Activated naive CD4-positive, alpha-beta T cell treated with anti-CD3 and anti-CD28 coated beads for 36 hours (primary cell): Measurements from ENCODE around the gene PPP1R12A. TPM values are rescaled to one million over a fixed set of nuclear protein-coding genes. Genes with fewer than 3 reads are reported as not detected.

Experiments used
- CTCF ChIA-PET: fragments of 350-600 bp; sonication (Branson Sonifier 250); formaldehyde crosslinking; loops from one replicate; lab custom pipeline; 2021; ENCODE audit warnings: antibody characterized with exemption; lab: Charles Lee
- DNase-seq: peaks from one replicate; pipeline ENCODE4 v3.0.0-alpha.2; 2020
- H3K27ac Mint-ChIP-seq: one replicate; pipeline ENCODE4 v1.8.0; 2021; ENCODE audit warnings: mild to moderate bottlenecking, mixed read lengths
- H3K27me3 Mint-ChIP-seq: one replicate; pipeline ENCODE4 v1.8.0; 2021; ENCODE audit warnings: low read depth, mixed read lengths
- H3K36me3 Mint-ChIP-seq: one replicate; pipeline ENCODE4 v1.8.0; 2021; ENCODE audit warnings: low read depth, mixed read lengths
- H3K4me1 Mint-ChIP-seq: one replicate; pipeline ENCODE4 v1.8.0; 2021; ENCODE audit warnings: low read depth, mixed read lengths
- H3K4me3 Mint-ChIP-seq: one replicate; pipeline ENCODE4 v1.8.0; 2021; ENCODE audit warnings: mild to moderate bottlenecking, moderate library complexity, mixed read lengths
- H3K9me3 Mint-ChIP-seq: one replicate; pipeline ENCODE4 v1.8.0; 2021; ENCODE audit warnings: mixed read lengths
- intact Hi-C: fragments of 100-400 bp; cut with micrococcal nuclease; formaldehyde crosslinking; loops from one replicate; pipeline ENCODE4 v1.15.1; 2023
- total RNA-seq, 2 experiments: library from RNA; stranded (reverse); gene quantifications; one replicate each; pipeline ENCODE4 v1.2.3, GENCODE V29; 2021

PPP1R12A gene
- total RNA-seq, 2 experiments from 2014 or later, result 56.3 to 63.3 TPM

DNA sequence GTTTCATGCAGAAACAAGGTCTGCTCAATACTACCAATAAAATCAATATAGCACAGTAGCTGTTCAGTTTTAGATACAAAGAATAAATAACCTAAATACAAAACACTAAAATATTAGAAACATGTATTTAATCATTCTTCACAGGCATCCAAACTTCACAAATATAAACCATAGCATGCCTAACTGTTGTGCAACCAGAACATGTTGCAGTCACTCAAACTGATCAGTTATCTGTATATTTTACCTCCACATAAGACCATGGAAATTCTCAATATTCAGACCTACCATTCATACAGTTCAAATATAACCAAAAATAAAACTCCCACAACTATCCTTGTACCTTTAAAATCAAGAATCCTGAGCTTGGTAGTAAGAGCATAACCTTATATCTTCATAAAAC is 161.0 kb downstream of the PPP1R12A start:
- no peaks in the 10 kb centered on the region for H3K27me3 Mint-ChIP-seq
- H3K27ac Mint-ChIP-seq, result peak overlapping the region; percentile 63
- H3K4me3 Mint-ChIP-seq, result no peak overlapping the region
- CTCF ChIA-PET, result no interaction called here
- no peaks in the 10 kb centered on the region for H3K4me1 Mint-ChIP-seq
- no peaks in the 10 kb centered on the region for H3K9me3 Mint-ChIP-seq
- no peak for DNase-seq
- intact Hi-C loops, result no loop called here
- peaks cover 14% of the 10 kb centered on the region for H3K36me3 Mint-ChIP-seq

GRCh38 chr12:79769860-79770485 is 164.9 kb downstream of the PPP1R12A start:
- Mint-ChIP-seq H3K36me3 (peaks cover 6% of the 10 kb centered on the region), H3K27ac (no peak overlapping the region)

DNA sequence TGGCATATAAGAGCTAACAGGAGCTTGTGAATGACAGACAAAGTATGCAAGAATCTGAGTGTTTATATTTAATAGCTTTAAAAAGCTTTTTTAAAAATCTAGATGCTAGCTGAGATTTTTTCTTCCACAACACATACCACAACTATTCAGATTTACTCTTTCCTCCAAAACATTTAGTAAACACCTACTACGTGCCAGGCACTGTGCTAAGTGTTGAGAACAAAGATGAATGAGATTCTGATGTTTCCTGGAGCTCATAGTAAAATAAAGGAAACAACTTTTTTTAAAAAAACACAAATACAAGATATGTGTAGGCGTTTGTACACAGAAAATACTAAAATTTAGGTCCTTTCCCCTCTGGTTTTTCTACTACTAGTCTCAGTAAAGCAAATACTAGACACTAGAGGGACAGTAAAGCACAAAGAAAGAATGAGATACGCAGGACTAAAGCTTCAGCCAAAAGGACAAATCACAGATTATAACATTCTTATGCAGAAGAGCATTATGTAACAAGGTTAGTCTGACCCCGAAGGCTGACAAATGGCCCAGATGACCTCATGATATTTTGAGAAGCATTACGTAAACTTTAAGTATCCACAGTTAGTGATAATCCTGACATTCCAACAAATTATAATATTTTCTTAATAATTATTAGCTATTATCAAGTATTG is 165.6 kb downstream of the PPP1R12A start:
- Mint-ChIP-seq H3K4me1 (no peaks in the 10 kb centered on the region), H3K4me3 (no peak overlapping the region), H3K27ac (no peak overlapping the region), H3K36me3 (peaks cover 3% of the 10 kb centered on the region), H3K27me3 (no peaks in the 10 kb centered on the region), H3K9me3 (no peaks in the 10 kb centered on the region)
- no peak for DNase-seq
- intact Hi-C loops, result no loop called here
- CTCF ChIA-PET, result no interaction called here

More at GRCh38 chr12:79769860-79770485, 164.9 kb downstream of the PPP1R12A start:
- H3K4me3 Mint-ChIP-seq, result no peak overlapping the region
- DNase-seq, result no peak
- intact Hi-C loops, result no loop called here
- no peaks in the 10 kb centered on the region for H3K9me3 Mint-ChIP-seq
- CTCF ChIA-PET, result no interaction called here
- no peaks in the 10 kb centered on the region for H3K4me1 Mint-ChIP-seq
- H3K27me3 Mint-ChIP-seq, result no peaks in the 10 kb centered on the region

- CTCF ChIA-PET, result interaction anchor here (0.6 kb wide), 1 partner anchor 420 kb away, joined by 3 read pairs; no protein-coding TSS in a partner anchor
- Mint-ChIP-seq H3K27ac (no peak overlapping the region), H3K27me3 (no peaks in the 10 kb centered on the region), H3K36me3 (no peaks in the 10 kb centered on the region), H3K4me3 (no peak overlapping the region), H3K9me3 (no peaks in the 10 kb centered on the region), H3K4me1 (no peaks in the 10 kb centered on the region)
- intact Hi-C loops, result no loop called here
- DNase-seq, result no peak
Observed at GRCh38 chr12:79766705-79767464, 168.0 kb downstream of the PPP1R12A start.

DNA sequence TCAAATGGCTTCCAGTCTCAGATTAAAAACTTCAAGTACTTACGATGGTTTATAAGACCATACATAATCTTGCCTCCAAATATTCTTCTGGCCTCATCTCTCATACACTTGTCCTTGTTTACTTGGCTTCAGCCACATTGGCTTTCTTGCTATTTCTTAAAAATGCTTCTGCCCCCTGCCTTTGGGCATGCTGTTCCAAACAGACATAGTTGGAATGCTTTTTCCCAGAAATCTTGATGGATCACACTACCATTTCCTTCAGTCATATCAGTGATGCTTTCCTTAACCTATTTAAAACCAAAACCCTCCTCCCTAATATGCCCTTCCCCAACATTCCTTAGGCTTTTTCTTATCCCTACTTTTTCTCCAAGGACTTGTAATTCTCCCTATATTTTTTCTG is 169.7 kb downstream of the PPP1R12A start:
- DNase-seq, result no peak
- no peaks in the 10 kb centered on the region for H3K9me3 Mint-ChIP-seq
- no peak overlapping the region for H3K4me3 Mint-ChIP-seq
- CTCF ChIA-PET, result no interaction called here
- no peaks in the 10 kb centered on the region for H3K36me3 Mint-ChIP-seq
- H3K27ac Mint-ChIP-seq, result no peak overlapping the region
- no peaks in the 10 kb centered on the region for H3K4me1 Mint-ChIP-seq
- H3K27me3 Mint-ChIP-seq, result no peaks in the 10 kb centered on the region
- intact Hi-C loops, result no loop called here

GRCh38 chr12:79764641-79765040 is 170.3 kb downstream of the PPP1R12A start:
- peaks cover 1% of the 10 kb centered on the region for H3K27me3 Mint-ChIP-seq
- intact Hi-C loops, result no loop called here
- H3K4me3 Mint-ChIP-seq, result no peak overlapping the region
- H3K27ac Mint-ChIP-seq, result no peak overlapping the region
- CTCF ChIA-PET, result no interaction called here
- H3K9me3 Mint-ChIP-seq, result no peaks in the 10 kb centered on the region
- DNase-seq, result no peak
- H3K4me1 Mint-ChIP-seq, result no peaks in the 10 kb centered on the region
- H3K36me3 Mint-ChIP-seq, result no peaks in the 10 kb centered on the region

DNA sequence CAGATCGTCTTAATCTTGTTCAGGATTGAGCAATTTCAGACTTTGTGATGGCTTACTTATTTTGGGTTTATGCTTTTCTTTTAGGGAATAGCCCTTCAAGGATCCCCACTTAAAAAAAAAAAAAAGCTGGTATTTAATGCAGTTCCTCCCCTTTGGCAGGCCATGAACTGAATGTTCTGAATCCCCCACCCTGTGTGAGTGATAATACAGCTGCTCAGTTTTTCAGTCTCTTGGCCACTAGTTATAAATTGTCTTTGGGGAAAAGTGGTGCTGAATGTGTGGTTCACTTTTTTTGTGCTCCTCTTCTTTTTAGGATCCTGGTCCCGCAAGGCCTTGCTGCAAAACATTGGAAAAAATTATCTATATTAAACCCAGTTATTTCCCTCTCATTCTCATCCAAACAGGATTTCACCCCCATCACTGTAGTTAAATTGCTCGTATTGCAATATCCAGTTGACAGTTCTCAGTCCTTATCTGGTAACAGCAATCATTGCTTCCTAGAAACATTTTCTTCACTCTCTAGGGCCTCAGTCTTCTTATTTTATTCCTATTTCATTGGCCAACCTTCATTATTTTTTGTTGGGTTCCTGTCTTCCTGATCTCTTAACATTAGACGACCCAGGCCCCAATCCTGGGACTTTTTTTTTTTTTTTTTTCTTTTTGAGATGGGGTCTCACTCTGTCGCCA is 171.0 kb downstream of the PPP1R12A start:
- peaks cover 4% of the 10 kb centered on the region for H3K27me3 Mint-ChIP-seq
- no peak overlapping the region for H3K27ac Mint-ChIP-seq
- no peak overlapping the region for H3K4me3 Mint-ChIP-seq
- CTCF ChIA-PET, result no interaction called here
- intact Hi-C loops, result no loop called here
- H3K36me3 Mint-ChIP-seq, result no peaks in the 10 kb centered on the region
- no peak for DNase-seq
- H3K9me3 Mint-ChIP-seq, result no peaks in the 10 kb centered on the region
- H3K4me1 Mint-ChIP-seq, result no peaks in the 10 kb centered on the region

DNA sequence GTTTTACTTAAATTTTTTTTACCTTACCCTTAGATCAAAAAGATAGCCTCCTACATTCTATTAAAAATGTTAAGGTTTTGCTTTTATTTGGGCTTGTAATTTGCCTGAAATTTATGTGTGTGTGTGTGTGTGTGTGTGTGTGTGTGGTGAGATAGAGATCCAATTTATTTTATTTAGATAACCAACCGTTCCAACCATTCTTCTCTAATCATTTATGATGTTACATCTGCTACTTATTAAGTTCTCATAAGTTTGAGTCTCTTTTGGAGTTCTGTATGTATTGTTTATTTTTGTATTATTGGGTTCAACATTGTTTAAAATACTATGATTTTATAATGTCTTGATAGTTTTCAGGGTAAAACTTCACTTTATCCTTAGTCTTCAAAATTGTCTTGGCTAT is 173.6 kb downstream of the PPP1R12A start:
- Mint-ChIP-seq H3K4me1 (no peaks in the 10 kb centered on the region), H3K27ac (no peak overlapping the region), H3K36me3 (no peaks in the 10 kb centered on the region), H3K9me3 (peaks cover 8% of the 10 kb centered on the region), H3K4me3 (no peak overlapping the region), H3K27me3 (peaks cover 4% of the 10 kb centered on the region)
- CTCF ChIA-PET, result no interaction called here
- DNase-seq, result no peak
- intact Hi-C loops, result no loop called here

GRCh38 chr12:79747274-79747673 is 187.6 kb downstream of the PPP1R12A start:
- Mint-ChIP-seq H3K4me3 (no peak overlapping the region), H3K27me3 (peaks cover 12% of the 10 kb centered on the region), H3K9me3 (peaks cover 2% of the 10 kb centered on the region), H3K27ac (no peak overlapping the region), H3K4me1 (no peaks in the 10 kb centered on the region), H3K36me3 (no peaks in the 10 kb centered on the region)
- CTCF ChIA-PET, result interaction anchor here (0.6 kb wide), 1 partner anchor 189 kb away, joined by 3 read pairs; no protein-coding TSS in a partner anchor
- no peak for DNase-seq
- intact Hi-C loops, result no loop called here

GRCh38 chr12:79737875-79738718 is 196.8 kb downstream of the PPP1R12A start:
- intact Hi-C loops, result loop anchor here (1.0 to 5.0 kb wide), 6 partner anchors 183 to 1591 kb away; no protein-coding TSS in a partner anchor
- no peaks in the 10 kb centered on the region for H3K9me3 Mint-ChIP-seq
- H3K27ac Mint-ChIP-seq, result no peak overlapping the region
- H3K4me3 Mint-ChIP-seq, result no peak overlapping the region
- H3K36me3 Mint-ChIP-seq, result no peaks in the 10 kb centered on the region
- CTCF ChIA-PET, result interaction anchor here (0.6 to 1.4 kb wide), 3 partner anchors 9 to 45 kb away, joined by 3 read pairs; no protein-coding TSS in a partner anchor
- peaks cover 9% of the 10 kb centered on the region for H3K27me3 Mint-ChIP-seq
- no peaks in the 10 kb centered on the region for H3K4me1 Mint-ChIP-seq
- peak; percentile 43 for DNase-seq

DNA sequence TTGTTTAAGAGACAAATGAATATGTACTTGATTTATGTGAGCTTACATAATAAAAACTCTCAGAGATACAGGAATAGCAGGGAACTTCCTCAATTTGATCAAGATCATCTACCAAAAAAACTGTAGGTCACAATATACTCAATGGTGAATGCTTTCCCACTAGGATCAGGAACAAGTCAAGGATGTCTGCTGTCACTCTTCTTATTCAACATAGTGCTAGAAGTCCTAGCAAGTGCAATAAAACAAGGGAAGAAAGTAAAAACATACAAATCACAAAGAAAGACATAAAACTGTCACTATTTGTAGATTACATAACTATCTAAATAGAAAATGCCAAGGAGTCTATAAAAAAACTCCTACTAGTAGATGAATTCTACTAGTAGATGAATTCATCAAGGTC is 202.3 kb downstream of the PPP1R12A start:
- H3K4me1 Mint-ChIP-seq, result no peaks in the 10 kb centered on the region
- no peaks in the 10 kb centered on the region for H3K36me3 Mint-ChIP-seq
- CTCF ChIA-PET, result interaction anchor here (1.0 kb wide), 1 partner anchor 454 kb away, joined by 4 read pairs; no protein-coding TSS in a partner anchor
- H3K27me3 Mint-ChIP-seq, result peaks cover 27% of the 10 kb centered on the region
- no peak for DNase-seq
- intact Hi-C loops, result no loop called here
- H3K9me3 Mint-ChIP-seq, result no peaks in the 10 kb centered on the region
- H3K27ac Mint-ChIP-seq, result no peak overlapping the region
- H3K4me3 Mint-ChIP-seq, result no peak overlapping the region
